ENCODE measurements around the gene HJV. TPM values are rescaled to one million over a fixed set of nuclear protein-coding genes. Genes with fewer than 3 reads are reported as not detected.
A peak's percentile ranks its signal among the peaks of the same experiment; 100 is the strongest.
"Not testable (repeated sequence)": the region's sequence is repeated elsewhere in the genome, so short reads cannot be mapped to it uniquely, and the experiment has no call there.

The HJV gene, protein sequence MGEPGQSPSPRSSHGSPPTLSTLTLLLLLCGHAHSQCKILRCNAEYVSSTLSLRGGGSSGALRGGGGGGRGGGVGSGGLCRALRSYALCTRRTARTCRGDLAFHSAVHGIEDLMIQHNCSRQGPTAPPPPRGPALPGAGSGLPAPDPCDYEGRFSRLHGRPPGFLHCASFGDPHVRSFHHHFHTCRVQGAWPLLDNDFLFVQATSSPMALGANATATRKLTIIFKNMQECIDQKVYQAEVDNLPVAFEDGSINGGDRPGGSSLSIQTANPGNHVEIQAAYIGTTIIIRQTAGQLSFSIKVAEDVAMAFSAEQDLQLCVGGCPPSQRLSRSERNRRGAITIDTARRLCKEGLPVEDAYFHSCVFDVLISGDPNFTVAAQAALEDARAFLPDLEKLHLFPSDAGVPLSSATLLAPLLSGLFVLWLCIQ
- total RNA-seq: not detected in 2 replicates

DNA sequence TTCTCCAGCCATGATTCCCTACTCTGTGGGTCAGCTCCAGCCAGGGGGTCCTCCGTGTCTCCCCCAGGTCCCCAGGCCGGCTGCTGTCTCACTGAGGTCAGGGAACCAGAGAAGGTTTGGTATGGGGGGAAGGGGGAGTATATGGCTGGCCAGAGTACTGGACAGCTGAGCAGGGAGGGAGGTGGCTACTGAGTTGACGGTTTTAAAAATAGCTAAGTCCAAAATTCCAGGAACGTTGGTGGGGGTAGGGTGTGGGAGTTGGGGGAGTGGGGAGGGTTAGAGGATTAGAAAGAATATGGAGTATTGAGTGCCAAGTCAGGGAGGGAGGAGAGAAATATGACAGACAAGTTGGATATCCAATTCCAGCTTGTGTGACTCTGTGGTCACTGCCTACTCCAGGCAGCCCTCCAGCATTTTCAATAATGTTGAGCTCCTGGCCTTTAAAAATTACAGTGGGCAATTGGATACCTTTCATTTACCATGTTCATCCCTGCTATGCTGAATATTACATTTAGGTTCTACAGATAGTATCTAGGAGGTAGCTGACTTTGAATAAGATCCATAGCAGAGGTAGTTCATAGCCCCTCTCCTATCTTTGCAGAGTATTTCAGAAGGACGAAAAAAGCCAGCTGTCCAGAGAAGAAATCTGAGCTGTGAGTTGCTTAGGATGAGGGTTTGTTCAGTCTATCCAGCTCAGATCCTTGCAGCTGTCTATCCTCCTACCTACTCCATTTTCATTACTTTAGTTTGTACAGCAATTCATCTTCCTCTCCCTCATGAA, at the start of gene HJV:
TSS of gene HJV (minus strand) at position 114 of the 781 bp plus-strand sequence. CDS start 1,504 bp downstream, outside the sequence.
- no peak for DNase-seq

DNA sequence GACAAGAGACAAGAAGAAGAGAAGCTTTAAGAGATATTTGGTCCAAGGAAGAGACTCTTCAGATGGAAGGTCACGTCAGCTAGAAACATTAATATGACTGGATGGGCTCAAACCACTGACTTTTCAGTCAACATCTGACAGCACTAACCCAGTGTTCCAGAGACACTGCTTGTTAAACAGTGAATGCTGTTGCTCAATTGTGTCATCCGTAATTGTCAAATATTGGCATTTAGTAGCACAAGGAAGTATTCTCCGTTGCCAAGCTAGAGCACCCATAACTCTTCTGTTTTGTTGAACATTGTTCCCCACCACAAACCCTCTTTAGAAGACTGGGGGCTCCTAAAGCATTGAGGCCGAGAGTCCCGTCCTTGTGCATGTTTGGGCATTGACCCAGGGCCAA, 37.6 kb upstream of the HJV start:
- DNase-seq: not testable (repeated sequence)

DNA sequence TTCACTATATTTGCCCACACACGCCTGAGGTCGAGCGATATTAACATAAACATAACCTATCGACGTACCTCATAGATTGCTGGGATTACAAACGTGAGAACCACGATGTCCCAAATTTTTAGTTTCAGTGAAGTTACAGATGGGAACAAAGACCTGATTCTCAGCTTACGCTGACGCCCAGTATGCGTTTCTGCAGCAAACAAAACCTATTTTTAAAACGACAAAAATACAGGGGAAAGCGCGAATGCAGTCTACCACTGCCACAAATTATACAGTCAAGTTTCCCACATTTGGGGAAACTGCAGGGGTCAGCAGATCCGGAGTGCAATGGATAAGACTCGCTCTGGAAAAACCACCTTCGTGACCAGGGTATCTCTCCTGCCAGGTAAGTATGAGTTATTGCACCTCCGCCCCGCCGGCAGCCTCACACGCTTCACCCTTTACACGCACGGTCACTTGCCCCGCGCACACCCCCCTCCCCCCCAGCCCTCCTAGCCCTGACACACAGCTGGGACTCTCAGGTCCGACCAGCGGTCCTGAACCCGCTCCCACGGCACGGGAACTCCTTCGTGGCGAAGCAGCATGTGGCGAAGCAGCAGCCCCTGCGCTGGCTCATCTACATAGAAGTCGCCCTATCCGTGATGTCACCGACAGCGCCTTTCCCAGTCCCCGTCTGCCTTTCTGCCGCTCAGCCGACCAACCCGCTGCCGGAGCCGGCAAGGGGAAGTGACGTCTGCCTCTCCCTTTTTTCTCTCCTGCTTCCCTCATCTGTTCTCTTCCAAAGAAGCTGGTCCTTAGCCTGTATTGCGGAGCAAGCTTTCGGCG, 30.5 kb upstream of the HJV start:
- peak; percentile 90 for DNase-seq

DNA sequence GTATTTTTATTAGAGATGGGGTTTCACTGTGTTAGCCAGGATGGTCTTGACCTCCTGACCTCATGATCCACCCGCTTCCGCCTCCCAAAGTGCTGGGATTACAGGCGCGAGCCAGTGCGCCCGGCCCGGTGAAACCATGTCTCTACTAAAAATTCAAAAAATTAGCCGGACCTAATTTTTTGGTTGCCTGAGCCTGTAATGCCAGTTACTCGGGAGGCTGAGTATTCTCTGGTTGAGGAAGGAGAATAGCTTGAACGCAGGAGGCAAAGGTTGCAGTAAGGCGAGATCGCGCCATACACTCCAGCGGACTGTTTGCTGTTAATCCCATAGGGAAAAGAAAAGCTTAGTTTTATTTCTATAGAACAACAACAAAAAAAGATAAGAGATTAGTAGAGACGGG, 29.9 kb upstream of the HJV start:
- no peak for DNase-seq

DNA sequence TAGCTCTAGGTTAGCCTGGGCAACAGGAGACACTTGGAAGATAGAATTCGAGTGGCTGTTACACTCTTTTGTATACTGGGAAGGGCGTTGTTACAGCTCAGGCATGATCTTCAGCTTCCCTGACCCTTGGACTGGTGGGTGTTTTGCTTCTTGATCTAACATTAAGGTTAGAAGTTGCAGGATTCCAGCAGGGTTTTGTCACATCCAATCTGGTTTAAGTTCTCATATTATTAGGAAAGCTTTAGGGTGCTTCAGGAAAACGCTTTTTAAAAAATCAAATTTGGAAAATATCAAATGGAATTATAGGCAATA, 29.1 kb upstream of the HJV start:
- DNase-seq: not testable (repeated sequence)

DNA sequence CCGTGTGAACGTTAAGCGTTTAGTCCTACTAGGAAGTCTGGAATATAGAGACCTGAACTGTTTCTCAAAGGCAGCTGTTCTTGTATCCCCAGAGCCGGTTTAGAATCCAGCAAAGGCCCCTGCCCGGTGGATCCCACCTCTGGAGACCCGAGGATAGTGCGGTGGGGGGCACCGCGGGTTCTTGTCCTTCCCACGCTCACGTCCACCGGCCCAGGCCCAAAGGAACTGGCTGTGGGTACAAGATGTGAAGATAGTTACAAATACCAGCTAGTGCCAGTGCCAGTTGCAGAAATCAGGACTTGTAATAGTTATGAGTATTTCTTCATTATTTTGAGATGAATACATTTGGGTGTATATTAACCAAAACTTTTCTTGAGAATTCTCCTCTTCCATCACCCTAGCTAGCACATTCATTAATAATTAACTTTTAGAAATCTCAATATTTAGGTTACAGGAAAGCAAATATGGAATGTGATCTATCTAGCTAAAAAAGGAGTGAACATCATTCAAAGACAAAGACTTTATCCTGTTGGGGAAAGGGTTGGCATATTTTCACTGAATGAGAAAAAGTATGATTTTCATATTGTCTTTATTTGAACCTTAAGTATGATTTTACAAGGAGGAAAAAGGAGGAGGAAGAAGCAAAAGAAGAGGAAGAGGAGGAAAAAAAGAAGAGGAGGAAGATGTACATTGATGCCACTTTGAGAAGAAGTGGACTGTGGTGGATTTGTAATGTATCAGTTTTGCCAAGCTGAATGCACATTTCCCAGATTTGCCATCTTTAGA, 28.5 kb upstream of the HJV start:
- DNase-seq: not testable (repeated sequence)

DNA sequence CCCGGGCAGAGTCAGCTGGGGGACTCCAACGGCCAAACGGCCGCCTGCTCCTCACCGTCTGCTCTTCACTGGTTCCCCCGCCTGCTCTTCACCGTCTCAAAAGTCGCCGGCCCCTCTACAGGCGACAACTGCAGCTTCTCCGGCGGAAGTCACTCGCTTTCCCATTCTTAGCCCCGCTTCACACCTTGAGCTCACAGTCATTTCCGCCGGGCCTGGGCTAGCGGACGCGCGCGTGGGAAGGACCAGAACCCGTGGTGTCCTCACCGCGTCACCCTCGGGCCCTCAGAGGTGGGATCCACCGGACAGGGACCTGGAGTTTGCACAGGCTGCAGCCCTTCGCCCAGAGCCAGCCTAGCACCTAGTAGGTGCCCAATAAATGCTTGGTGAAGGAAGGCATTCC, 27.9 kb upstream of the HJV start:
- no peak for DNase-seq

DNA sequence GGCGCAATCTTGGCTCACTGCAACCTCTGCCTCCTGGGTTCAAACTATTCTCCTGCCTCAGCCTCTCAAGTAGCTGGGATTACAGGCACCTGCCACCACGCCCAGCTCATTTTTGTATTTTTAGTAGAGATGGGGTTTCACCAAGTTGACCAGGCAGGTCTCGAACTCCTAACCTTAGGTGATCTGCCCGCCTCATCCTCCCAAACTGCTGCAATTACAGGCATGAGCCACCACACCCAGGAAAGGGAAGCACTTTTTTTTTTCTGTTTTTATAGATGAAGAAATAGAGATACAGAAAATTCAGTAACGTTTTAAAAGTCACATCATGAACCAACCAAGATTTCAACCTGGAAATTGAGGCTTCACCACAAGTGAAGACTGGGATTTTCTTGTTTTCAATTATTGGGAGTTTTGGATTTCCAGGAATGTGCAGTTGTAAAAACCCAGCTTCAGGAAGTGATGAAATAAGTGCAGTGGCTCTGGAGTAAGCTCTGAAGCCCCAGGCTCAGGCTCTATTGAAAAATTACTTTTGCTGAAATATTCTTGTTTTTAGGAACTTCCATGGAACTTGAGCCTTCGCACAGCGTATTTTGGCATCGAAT, 27.1 kb upstream of the HJV start:
- not testable (repeated sequence) for DNase-seq

DNA sequence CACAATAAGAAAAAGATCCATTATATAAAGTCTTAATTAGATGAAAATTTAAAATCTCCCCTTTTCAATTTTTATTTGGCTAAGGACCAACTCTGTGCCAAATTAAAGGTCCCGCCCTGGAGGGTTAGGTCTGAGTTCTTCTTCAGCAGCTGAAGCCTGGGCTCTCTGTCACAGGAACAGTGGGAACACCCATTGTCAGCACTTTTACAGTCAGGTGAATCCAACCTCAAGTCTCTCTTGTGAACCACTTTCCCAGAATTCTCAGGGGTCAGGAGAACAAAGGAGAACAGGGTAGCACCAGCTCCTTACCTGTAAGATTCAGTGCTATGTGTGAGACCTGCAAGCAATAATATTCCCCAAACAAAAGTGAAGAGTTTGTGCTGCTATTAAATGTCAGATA, 25.1 kb upstream of the HJV start:
- no peak for DNase-seq

DNA sequence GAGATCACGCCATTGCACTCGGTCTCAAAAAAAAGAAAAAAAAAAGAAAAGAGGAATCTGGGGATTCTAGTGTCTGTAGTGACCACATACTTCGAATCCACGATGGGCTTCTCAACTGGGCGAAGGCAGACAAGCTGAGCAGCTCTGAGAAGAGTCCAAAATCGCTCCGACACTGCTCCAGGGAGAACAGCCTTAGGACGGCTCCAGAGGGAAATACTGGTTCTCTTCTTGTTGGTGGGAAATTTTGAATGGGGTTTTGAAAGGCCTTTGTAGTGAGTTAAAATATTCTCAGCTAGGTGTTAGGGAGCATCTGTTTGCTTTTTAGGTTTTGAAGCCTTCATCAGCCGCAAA, 18.3 kb upstream of the HJV start:
- no peak for DNase-seq

DNA sequence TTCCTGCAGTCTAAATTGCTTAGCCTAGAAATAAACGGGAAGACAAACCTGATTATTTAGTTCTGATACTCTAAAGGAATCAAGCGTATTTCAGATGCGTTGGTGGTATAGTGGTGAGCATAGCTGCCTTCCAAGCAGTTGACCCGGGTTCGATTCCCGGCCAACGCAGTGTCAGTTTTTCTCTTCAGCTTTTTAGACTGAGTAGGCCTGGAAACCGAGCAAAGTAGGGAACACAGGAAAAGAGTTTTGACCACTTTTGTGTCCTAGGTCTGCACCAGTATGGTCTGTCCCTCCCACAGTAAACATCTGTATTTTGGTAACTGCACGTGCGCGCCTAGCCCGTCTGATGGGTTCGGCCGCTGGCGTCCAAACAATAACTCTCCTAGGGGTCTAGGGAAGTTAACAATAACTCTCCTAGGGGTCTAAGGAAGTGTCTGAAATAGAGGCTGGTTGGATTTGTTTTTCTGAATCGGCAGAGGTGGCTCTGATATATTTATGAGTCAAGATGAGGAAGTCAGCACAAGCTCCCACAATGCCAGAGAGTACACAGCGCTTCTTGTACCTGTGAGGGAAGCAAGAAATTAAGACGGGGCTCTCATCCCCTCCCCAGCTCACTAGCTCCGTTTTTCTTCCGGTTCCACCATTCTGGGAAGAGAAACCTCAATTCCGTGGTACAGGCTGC, 15.6 kb upstream of the HJV start:
- peak; percentile 85 for DNase-seq

DNA sequence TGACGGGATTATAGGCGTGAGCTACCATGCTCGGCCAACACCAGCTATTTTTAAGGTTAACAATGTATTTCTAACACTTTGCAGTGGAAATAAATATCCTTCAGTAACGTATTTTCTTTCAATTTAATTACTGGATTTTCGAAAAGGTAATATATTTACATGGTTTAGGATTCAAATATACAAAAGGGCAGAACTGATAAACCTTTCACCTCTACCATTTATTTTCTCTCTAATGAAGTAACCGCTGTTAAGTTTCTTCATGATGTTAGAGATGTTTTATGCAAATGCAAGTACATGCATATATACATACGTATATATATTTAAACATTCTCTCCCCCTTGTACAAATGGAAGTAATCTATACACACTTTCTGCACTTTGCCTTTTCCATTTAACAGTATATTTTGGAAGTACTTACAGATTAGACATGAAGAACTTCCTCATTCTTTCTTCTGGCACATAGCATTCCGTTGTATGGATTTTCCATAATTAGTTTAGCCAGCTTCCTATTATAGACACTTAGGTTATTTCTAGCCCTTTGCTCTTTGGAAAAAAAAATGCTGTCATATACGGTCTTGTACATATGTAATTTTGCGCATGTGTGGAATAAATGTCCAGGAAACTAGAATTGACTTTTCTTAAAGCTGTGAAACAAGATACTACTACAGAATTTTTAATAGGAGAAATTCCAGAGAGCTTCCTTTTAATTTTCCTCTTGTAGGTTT, 14.9 kb upstream of the HJV start:
- DNase-seq: no peak

DNA sequence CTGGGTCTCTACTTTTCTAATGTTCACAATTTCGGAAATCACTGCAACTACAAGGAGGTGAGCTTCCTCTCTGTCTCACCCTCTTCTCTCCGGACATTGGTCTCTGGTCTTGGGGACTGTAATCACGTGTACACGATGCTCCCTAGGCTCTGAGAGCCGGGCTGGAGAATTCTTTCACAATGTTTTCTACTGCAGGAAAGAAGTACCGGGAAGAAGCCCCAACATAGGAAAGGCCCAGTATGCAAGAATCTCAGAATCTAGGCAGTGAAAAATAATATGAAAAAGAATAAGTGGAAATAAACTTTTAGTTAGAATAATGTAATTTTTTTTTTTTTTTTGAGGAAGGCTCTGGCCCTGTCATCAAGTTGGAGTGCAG, 13.5 kb upstream of the HJV start:
- DNase-seq: peak; percentile 23

DNA sequence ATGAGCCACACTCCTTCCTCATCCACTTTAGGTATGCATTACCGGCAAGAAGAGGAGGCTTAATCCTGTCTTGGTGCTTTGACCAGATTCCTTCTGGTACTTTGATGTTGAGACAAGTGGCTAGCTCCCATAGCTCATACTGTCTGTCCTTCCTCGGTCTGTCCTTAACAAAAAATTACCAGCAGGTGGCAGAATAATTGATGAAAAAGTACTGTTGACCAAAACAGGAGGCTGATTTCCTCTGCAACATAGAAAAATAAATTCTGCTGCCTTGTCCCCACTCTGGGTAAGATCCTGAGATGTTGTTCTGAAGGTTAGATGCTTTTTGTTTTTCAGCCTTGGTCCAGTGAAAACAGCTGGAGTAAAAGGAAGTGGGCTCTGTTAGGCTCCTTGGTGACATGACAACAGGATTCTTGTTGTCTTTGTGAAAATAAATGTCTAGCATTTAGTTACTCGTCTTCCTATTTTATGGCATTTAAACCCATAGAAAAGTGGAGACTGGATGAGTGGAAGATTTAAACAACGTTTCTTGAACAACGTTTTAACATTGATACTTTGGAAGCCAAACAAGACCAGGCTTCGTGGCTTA, 11.2 kb upstream of the HJV start:
- peak; percentile 73 for DNase-seq

DNA sequence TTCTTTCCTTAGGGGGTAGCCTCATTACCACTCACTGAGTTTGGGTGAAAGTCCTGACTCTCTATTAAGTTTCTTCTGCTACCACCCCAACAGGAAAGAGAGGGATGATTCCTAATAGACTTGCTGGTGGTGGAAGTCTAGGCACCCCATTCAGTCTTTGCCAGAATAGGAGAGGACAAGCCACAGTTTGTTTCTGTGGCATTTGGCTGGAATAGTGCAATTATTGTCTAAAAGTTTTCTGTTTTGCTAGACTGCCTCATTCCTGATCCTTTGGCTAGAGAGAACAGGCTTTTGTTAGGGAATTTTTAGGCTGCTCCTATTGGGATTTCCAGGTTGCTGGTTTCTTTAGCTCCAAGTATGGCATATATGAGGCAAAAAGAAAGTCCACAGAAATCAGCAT, 9.9 kb upstream of the HJV start:
- DNase-seq: no peak

DNA sequence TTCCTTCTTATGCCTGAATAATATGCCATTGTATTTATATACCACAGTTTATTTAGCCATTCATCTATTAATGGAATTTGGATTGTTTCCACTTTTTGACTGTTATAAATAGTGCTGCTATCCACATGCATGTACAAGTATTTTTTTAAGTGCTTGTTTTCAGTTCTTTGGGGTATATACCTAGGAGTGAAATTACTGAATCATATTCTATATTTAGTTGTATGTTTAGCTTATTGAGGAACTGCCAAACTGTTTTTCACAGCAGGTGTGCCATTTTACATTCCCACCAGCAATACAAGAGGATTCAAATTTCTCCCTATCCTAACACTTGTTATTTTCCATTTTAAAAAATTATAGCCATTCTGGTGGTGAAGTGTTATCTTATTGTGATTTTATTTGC, 7.6 kb upstream of the HJV start:
- DNase-seq: no peak

DNA sequence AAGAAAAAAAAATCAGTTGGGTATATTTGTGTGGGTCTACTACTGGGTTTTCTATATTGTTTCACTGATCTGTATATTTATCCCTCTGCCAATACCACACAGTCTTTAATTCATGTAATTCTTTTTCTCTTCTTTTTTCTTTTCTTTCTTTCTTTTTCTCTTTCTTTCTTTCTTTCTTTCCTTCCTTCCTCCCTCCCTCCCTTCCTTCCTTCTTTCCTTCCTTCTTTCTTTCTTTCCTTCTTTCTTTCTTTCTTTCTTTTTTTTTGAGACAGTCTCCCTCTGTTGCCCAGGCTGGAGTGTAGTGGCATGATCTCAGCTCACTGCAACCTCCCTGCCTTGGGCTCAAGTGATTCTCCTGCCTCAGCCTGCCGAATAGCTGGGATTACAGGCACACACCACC, 5.1 kb upstream of the HJV start:
- not testable (repeated sequence) for DNase-seq

DNA sequence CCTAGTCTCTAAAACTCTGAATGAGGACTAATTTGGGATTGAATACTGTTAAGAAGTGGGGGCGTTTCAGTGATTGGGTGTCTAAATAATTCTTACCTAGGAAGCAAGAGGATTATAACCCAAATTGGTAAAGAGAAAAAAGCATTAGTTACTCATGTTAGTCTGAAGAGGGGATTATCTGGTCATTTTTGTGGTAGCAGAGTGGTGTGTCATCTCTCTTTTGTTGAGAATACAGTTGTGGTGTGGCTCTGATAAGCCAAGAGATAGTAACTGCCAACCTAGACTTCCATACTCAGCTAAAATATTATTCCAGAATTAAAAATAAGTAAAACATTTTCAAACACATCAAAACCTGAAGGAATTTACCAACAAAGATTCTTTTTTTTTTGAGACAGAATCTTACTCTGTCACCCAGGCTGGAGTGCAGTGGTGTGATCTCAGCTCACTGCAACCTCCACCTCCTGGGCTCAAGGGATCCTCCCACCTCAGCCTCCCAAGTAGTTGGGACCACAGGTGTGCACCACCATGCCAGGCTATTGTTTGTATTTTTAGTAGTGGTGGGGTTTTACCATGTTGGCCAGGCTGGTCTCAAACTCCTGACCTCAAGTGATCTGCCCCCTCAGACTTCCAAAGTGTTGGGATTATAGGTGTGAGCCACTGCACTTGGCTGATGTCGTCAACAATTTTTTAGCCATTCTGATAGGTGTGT, 4.4 kb upstream of the HJV start:
- not testable (repeated sequence) for DNase-seq

DNA sequence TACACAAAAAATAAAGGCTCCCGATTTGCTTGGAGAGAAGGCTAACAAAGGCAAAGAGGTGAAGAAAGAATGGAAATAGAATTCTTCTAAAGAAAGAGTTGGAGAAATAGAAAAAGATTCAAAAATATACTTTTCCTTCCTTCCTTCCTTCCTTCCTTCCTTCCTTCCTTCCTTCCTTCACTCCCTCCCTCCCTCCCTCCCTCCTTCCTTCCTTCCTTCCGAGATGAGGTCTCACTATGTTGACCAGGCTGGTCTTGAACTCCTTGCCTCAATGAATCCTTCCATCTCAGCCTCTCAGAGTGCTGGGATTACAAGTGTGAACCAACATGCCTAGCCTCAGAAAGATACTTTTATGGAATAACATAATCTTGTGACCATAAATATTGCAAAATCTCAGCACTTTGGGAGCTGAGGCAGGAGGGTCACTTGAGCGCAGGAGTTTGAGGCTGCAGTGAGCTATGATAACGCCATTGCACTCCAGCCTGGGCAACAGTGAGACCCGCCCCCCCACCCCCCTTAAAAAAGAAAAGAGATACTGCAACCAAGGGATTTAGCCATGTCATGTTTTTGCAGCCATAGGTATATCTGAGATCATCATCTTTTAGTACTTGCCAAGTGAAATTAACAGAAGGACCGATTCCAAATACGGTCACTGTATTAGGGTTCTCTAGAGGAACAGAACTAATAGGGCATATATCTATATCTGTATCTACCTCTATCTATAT, 1.0 kb upstream of the HJV start:
- DNase-seq: no peak
